GM12878 (cell line): ENCODE results near the gene SRRM3. TPM values are rescaled to one million over a fixed set of nuclear protein-coding genes. Genes with fewer than 3 reads are reported as not detected.

Source experiments
- DPF2 ChIP-seq: fragments of 450-650 bp; IDR thresholded peaks from 2 replicates; pipeline ENCODE4 v1.6.1; 2017; ENCODE audit warnings: mild to moderate bottlenecking
- MXI1 ChIP-seq: fragments of 150-350 bp; IDR thresholded peaks from 2 replicates; pipeline ENCODE4 v1.6.1; 2011; ENCODE audit warnings: low read depth, mild to moderate bottlenecking, inconsistent platforms, low read length, improper control_type of control experiment
- NBN ChIP-seq: fragments of 450-650 bp; IDR thresholded peaks from 2 replicates; pipeline ENCODE4 v1.6.1; 2016
- POLR2AphosphoS5 ChIP-seq: IDR thresholded peaks from 2 replicates; pipeline ENCODE4 v1.6.1; 2011; ENCODE audit warnings: mild to moderate bottlenecking, low read length, inconsistent platforms
- RCOR1 ChIP-seq: conservative IDR thresholded peaks from 2 replicates; pipeline ENCODE4 v1.6.1; 2012; ENCODE audit warnings: low read depth, low read length, improper control_type of control experiment
- RUNX3 ChIP-seq: IDR thresholded peaks from 2 replicates; pipeline ENCODE4 v1.6.1; 2012; ENCODE audit warnings: low read length, inconsistent platforms
- SIX5 ChIP-seq: IDR thresholded peaks from 2 replicates; pipeline ENCODE4 v1.6.1; 2011; ENCODE audit warnings: mild to moderate bottlenecking, low read depth, low read length, moderate library complexity; ENCODE audit not compliant: severe bottlenecking
- SRF ChIP-seq, 2 experiments: IDR thresholded peaks; 2 replicates each; pipeline ENCODE4 v1.6.1; 2011; ENCODE audit warnings: low read depth in 2 of 2, low read length in 2 of 2, mild to moderate bottlenecking in 1 of 2, moderate library complexity in 1 of 2
- TCF7 ChIP-seq: IDR thresholded peaks from 2 replicates; pipeline ENCODE4 v1.6.1; 2014; ENCODE audit warnings: antibody characterized with exemption, borderline replicate concordance
- polyA plus RNA-seq, 11 experiments: library from polyadenylated mRNA; depleted of rRNA in 4 of 11; unstranded in 6 of 11; stranded (reverse) in 5 of 11; fragments of >200 nt; fragmentation: Nextera tagmentation in 4 of 11; fragmentation: Illumina TruSeq in 1 of 11; extraction: Ambion mirVana in 4 of 11; extraction: Trizol in 1 of 11; gene quantifications; 1 replicate in 1 of 11; 2 replicates in 10 of 11; pipeline versions ENCODE4 v1.2.1 to v1.2.3, GENCODE V29; 2011 to 2016; ENCODE audit warnings: inconsistent platforms in 2 of 11, missing spikeins in 2 of 11, low read depth in 1 of 11
- total RNA-seq, 4 experiments: library from RNA; depleted of rRNA in 3 of 4; stranded (reverse); fragments of >200 nt in 3 of 4; fragmentation: Illumina TruSeq in 1 of 4; extraction: Trizol in 1 of 4; gene quantifications; 2 replicates each; pipeline versions ENCODE4 v1.2.1 to v1.2.3, GENCODE V29; 2013 to 2021
- TF ChIP-seq, protein P1 (sequence below): fragments of 450-650 bp; IDR thresholded peaks from 2 replicates; pipeline ENCODE4 v1.6.1; 2017; ENCODE audit warnings: antibody characterized with exemption, mild to moderate bottlenecking, moderate library complexity
- TF ChIP-seq, protein P2 (sequence below): IDR thresholded peaks from 2 replicates; pipeline ENCODE4 v1.6.1; 2011; ENCODE audit warnings: mild to moderate bottlenecking, low read depth, low read length, moderate library complexity; ENCODE audit not compliant: insufficient replicate concordance

SRRM3 gene
- total and polyA plus RNA-seq, 10 of the 15 experiments (the other 5 are each of a cell fraction or from before 2014, with no cell fraction given): 0.03 to 0.15 (median 0.05) TPM; not detected in 6

DNA sequence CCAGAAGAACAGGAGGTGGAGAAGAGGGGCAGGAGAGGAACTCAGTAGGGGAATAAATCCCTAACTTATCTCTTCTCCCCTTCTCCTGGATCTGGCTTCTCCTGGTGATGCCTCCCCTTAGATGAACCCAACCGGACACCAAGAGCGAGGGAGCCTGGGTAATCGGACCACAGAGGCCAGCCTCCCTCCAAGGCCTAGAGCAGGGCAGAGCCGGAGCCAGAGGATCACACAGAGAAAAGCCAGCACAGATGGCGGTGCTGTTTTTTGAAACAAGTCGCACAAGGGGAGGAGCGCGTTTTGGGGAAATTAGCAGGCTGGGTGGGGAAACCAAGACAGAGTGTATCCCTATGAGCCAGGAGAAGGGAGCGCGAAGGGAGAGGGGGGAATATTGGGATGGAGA, 4.9 kb upstream of the SRRM3 start (continued):
- TF ChIP-seq MXI1: no peak
- TF ChIP-seq, protein P1, sequence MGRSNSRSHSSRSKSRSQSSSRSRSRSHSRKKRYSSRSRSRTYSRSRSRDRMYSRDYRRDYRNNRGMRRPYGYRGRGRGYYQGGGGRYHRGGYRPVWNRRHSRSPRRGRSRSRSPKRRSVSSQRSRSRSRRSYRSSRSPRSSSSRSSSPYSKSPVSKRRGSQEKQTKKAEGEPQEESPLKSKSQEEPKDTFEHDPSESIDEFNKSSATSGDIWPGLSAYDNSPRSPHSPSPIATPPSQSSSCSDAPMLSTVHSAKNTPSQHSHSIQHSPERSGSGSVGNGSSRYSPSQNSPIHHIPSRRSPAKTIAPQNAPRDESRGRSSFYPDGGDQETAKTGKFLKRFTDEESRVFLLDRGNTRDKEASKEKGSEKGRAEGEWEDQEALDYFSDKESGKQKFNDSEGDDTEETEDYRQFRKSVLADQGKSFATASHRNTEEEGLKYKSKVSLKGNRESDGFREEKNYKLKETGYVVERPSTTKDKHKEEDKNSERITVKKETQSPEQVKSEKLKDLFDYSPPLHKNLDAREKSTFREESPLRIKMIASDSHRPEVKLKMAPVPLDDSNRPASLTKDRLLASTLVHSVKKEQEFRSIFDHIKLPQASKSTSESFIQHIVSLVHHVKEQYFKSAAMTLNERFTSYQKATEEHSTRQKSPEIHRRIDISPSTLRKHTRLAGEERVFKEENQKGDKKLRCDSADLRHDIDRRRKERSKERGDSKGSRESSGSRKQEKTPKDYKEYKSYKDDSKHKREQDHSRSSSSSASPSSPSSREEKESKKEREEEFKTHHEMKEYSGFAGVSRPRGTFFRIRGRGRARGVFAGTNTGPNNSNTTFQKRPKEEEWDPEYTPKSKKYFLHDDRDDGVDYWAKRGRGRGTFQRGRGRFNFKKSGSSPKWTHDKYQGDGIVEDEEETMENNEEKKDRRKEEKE: no peak
- TF ChIP-seq TCF7: no peak
- no peak for TF ChIP-seq NBN
- no peak for TF ChIP-seq RCOR1
- TF ChIP-seq SRF (IDR thresholded peaks at IDR 0.05; ENCODE audit: low read depth in 2 of 2, low read length in 2 of 2): no peak
- no peak for TF ChIP-seq SIX5
- no peak for TF ChIP-seq POLR2AphosphoS5
- TF ChIP-seq, protein P2, sequence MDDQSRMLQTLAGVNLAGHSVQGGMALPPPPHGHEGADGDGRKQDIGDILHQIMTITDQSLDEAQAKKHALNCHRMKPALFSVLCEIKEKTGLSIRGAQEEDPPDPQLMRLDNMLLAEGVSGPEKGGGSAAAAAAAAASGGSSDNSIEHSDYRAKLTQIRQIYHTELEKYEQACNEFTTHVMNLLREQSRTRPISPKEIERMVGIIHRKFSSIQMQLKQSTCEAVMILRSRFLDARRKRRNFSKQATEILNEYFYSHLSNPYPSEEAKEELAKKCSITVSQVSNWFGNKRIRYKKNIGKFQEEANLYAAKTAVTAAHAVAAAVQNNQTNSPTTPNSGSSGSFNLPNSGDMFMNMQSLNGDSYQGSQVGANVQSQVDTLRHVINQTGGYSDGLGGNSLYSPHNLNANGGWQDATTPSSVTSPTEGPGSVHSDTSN: no peak
- TF ChIP-seq RUNX3: no peak
- TF ChIP-seq DPF2: no peak
